ENCODE results near the gene ACOX3. TPM values are rescaled to one million over a fixed set of nuclear protein-coding genes. Genes with fewer than 3 reads are reported as not detected.

ACOX3 gene
- total and polyA plus RNA-seq, 2 donors (not counting 1 experiment from before 2014, with no cell fraction given): 6.8 to 23.8 TPM

GRCh38 chr4:8328866-8329559, 111.5 kb downstream of the ACOX3 start:
- no peak for DNase-seq (ENCODE audit: low read depth in 2 of 2)
- H2AFZ ChIP-seq (ENCODE audit: low read length): no peak overlapping the region

GRCh38 chr4:8328456-8328855, 112.1 kb downstream of the ACOX3 start:
- DNase-seq (ENCODE audit: low read depth in 2 of 2): no peak
- Histone ChIP-seq H3K9me3 (ENCODE audit: control insufficient read depth, insufficient read depth, low read depth, low read length) (no peaks in the 10 kb centered on the region), H4K20me1 (ENCODE audit: control insufficient read depth, extremely low read depth, insufficient read depth, low read length) (no peaks in the 10 kb centered on the region), H3K4me2 (ENCODE audit: extremely low read depth, insufficient read depth, low read length) (no peak overlapping the region), H3K27ac (ENCODE audit: insufficient read depth, low read length) (no peak overlapping the region), H3K36me3 (ENCODE audit: control insufficient read depth, insufficient read depth, low read length) (no peaks in the 10 kb centered on the region), H3K27me3 (ENCODE audit: control insufficient read depth, insufficient read depth, low read length) (peaks cover 9% of the 10 kb centered on the region), H3K4me3 (replicated peaks in 1 of 4; ENCODE audit: control extremely low read depth in 1 of 4, insufficient read depth in 1 of 4, low read depth in 3 of 4, low read length in 4 of 4) (no peak overlapping the region), H3K4me1 (ENCODE audit: control insufficient read depth, extremely low read depth, insufficient read depth, low read length) (no peaks in the 10 kb centered on the region), H3K79me2 (ENCODE audit: control insufficient read depth, insufficient read depth, low read length) (no peaks in the 10 kb centered on the region), H3K9ac (ENCODE audit: insufficient read depth, low read length) (no peak overlapping the region), H2AFZ (ENCODE audit: low read length) (no peak overlapping the region)
- TF ChIP-seq CTCF (conservative IDR thresholded peaks at IDR 0.05 in 1 of 2, IDR thresholded peaks at IDR 0.05 in 1 of 2; ENCODE audit: low read depth in 1 of 2, low read length in 2 of 2) (no peak), EZH2 (IDR thresholded peaks at IDR 0.05; ENCODE audit: low read length, missing control alignments) (no peak)

More at GRCh38 chr4:8328866-8329559, 111.5 kb downstream of the ACOX3 start:
- Histone ChIP-seq H3K36me3 (ENCODE audit: control insufficient read depth, insufficient read depth, low read length) (no peaks in the 10 kb centered on the region), H4K20me1 (ENCODE audit: control insufficient read depth, extremely low read depth, insufficient read depth, low read length) (no peaks in the 10 kb centered on the region), H3K27ac (ENCODE audit: insufficient read depth, low read length) (no peak overlapping the region), H3K4me1 (ENCODE audit: control insufficient read depth, extremely low read depth, insufficient read depth, low read length) (no peaks in the 10 kb centered on the region), H3K79me2 (ENCODE audit: control insufficient read depth, insufficient read depth, low read length) (no peaks in the 10 kb centered on the region), H3K4me3 (replicated peaks in 1 of 4; ENCODE audit: control extremely low read depth in 1 of 4, insufficient read depth in 1 of 4, low read depth in 3 of 4, low read length in 4 of 4) (no peak overlapping the region), H3K27me3 (ENCODE audit: control insufficient read depth, insufficient read depth, low read length) (peaks cover 9% of the 10 kb centered on the region), H3K9ac (ENCODE audit: insufficient read depth, low read length) (no peak overlapping the region), H3K4me2 (ENCODE audit: extremely low read depth, insufficient read depth, low read length) (no peak overlapping the region), H3K9me3 (ENCODE audit: control insufficient read depth, insufficient read depth, low read depth, low read length) (no peaks in the 10 kb centered on the region)
- TF ChIP-seq CTCF (conservative IDR thresholded peaks at IDR 0.05 in 1 of 2, IDR thresholded peaks at IDR 0.05 in 1 of 2; ENCODE audit: low read depth in 1 of 2, low read length in 2 of 2) (no peak), EZH2 (IDR thresholded peaks at IDR 0.05; ENCODE audit: low read length, missing control alignments) (no peak)

GRCh38 chr4:8326206-8326605, 114.3 kb downstream of the ACOX3 start:
- H3K27ac ChIP-seq (ENCODE audit: insufficient read depth, low read length): no peak overlapping the region
- TF ChIP-seq EZH2 (IDR thresholded peaks at IDR 0.05; ENCODE audit: low read length, missing control alignments) (no peak), CTCF (conservative IDR thresholded peaks at IDR 0.05 in 1 of 2, IDR thresholded peaks at IDR 0.05 in 1 of 2; ENCODE audit: low read depth in 1 of 2, low read length in 2 of 2) (no peak)
- no peak for DNase-seq (ENCODE audit: low read depth in 2 of 2)

More at GRCh38 chr4:8326206-8326605, 114.3 kb downstream of the ACOX3 start:
- H3K79me2 ChIP-seq (ENCODE audit: control insufficient read depth, insufficient read depth, low read length): no peaks in the 10 kb centered on the region
- no peaks in the 10 kb centered on the region for H3K36me3 ChIP-seq (ENCODE audit: control insufficient read depth, insufficient read depth, low read length)
- no peaks in the 10 kb centered on the region for H3K4me1 ChIP-seq (ENCODE audit: control insufficient read depth, extremely low read depth, insufficient read depth, low read length)
- no peak overlapping the region for H3K9ac ChIP-seq (ENCODE audit: insufficient read depth, low read length)
- H2AFZ ChIP-seq (ENCODE audit: low read length): no peak overlapping the region
- peaks cover 7% of the 10 kb centered on the region for H3K27me3 ChIP-seq (ENCODE audit: control insufficient read depth, insufficient read depth, low read length)
- no peaks in the 10 kb centered on the region for H4K20me1 ChIP-seq (ENCODE audit: control insufficient read depth, extremely low read depth, insufficient read depth, low read length)
- H3K9me3 ChIP-seq (ENCODE audit: control insufficient read depth, insufficient read depth, low read depth, low read length): no peaks in the 10 kb centered on the region
- H3K4me3 ChIP-seq (replicated peaks in 1 of 4; ENCODE audit: control extremely low read depth in 1 of 4, insufficient read depth in 1 of 4, low read depth in 3 of 4, low read length in 4 of 4): no peak overlapping the region
- no peak overlapping the region for H3K4me2 ChIP-seq (ENCODE audit: extremely low read depth, insufficient read depth, low read length)

Measured in fibroblast of lung (primary cell).